Cardiac muscle cell (in vitro differentiated cells and primary cell): ENCODE results near the gene UGCG. TPM values are rescaled to one million over a fixed set of nuclear protein-coding genes. Genes with fewer than 3 reads are reported as not detected.
"Not testable (repeated sequence)": the region's sequence is repeated elsewhere in the genome, so short reads cannot be mapped to it uniquely, and the experiment has no call there.

Experiments
- DNase-seq, 2 donors: peaks; one replicate each; pipeline versions ENCODE4 v3.0.0 to v3.0.0-alpha.2; 2010 to 2017; ENCODE audit warnings: low read depth in 1 of 2, low spot score in 1 of 2
- H3K27ac ChIP-seq: fragments of 200-600 bp; sonication (generic); 2 replicates; pipeline ENCODE4 v1.5.1; 2016
- H3K27me3 ChIP-seq: fragments of 200-600 bp; sonication (generic); 2 replicates; pipeline ENCODE4 v1.6.0; 2016; ENCODE audit warnings: control low read depth
- H3K36me3 ChIP-seq: fragments of 200-600 bp; sonication (generic); 2 replicates; pipeline ENCODE4 v1.5.1; 2016; ENCODE audit warnings: control low read depth
- H3K4me1 ChIP-seq: fragments of 200-600 bp; sonication (generic); 2 replicates; pipeline ENCODE4 v1.8.1; 2017; ENCODE audit warnings: low read depth, mild to moderate bottlenecking, mixed run types
- H3K4me3 ChIP-seq: fragments of 200-600 bp; sonication (generic); 2 replicates; pipeline ENCODE4 v1.5.1; 2016; ENCODE audit warnings: mild to moderate bottlenecking
- H3K9me3 ChIP-seq: fragments of 200-600 bp; sonication (generic); 2 replicates; pipeline ENCODE4 v1.5.1; 2017; ENCODE audit warnings: low read depth, mild to moderate bottlenecking, control low read depth
- polyA plus RNA-seq: library from polyadenylated mRNA; unstranded; fragments of >200 nt; fragmentation: Nextera tagmentation; extraction: Ambion mirVana; gene quantifications from 2 replicates; pipeline ENCODE4 v1.2.1, GENCODE V29; 2016
- total RNA-seq: library from RNA; depleted of rRNA; stranded (reverse); fragments of >200 nt; gene quantifications from 2 replicates; pipeline ENCODE4 v1.2.3, GENCODE V29; 2016
- TF ChIP-seq, protein P1 (sequence below): IDR thresholded peaks from 2 replicates; pipeline ENCODE4 v1.5.1; 2012; ENCODE audit warnings: low read depth, mild to moderate bottlenecking, low read length

UGCG gene
- total and polyA plus RNA-seq, 2 experiments from 2014 or later, result 16.4 to 18.1 TPM

DNA sequence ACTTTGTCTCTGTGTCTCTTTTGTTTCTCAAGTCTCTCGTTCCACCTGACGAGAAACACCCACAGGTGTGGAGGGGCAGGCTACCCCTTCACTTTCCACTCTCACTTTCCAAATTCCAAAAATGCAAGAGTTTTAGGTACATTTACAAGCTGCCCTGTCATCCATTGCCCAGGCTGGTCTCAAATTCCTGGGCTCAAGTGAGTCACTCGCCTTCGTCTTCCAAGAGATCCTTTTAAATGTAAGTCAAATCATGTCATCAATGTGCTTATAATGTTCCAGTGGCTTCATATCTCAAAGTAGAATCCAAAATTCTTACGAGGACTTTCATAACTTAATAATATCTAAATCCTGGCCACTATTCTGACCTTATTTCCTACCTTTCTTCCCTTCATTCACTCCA lies 20.4 kb upstream of the UGCG start:
- H3K36me3 ChIP-seq, result no peaks in the 10 kb centered on the region
- H3K27ac ChIP-seq, result no peak overlapping the region

DNA sequence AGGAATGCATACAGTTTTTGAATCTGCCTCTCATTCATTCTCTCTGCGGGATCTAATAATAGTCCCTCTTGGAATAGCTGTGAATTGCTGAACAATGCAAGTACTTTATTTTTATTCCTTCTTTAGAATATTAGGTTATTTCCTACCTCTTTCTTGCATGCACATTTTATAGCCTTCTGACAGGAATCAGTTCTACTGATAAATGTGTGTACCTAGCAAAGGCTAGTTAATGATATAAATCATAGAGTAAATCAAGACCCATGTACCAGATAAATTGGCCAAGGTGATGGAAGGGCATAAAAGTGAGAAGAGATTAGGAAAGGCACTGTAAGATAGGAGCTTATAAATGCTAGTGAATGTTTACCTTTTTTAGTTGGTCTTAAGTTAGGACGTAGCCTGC lies 19.2 kb upstream of the UGCG start:
- Histone ChIP-seq H3K4me1 (no peaks in the 10 kb centered on the region), H3K4me3 (no peak overlapping the region), H3K9me3 (no peaks in the 10 kb centered on the region), H3K27ac (no peak overlapping the region), H3K36me3 (no peaks in the 10 kb centered on the region), H3K27me3 (no peaks in the 10 kb centered on the region)
- DNase-seq, result no peak
- TF ChIP-seq, protein P1, sequence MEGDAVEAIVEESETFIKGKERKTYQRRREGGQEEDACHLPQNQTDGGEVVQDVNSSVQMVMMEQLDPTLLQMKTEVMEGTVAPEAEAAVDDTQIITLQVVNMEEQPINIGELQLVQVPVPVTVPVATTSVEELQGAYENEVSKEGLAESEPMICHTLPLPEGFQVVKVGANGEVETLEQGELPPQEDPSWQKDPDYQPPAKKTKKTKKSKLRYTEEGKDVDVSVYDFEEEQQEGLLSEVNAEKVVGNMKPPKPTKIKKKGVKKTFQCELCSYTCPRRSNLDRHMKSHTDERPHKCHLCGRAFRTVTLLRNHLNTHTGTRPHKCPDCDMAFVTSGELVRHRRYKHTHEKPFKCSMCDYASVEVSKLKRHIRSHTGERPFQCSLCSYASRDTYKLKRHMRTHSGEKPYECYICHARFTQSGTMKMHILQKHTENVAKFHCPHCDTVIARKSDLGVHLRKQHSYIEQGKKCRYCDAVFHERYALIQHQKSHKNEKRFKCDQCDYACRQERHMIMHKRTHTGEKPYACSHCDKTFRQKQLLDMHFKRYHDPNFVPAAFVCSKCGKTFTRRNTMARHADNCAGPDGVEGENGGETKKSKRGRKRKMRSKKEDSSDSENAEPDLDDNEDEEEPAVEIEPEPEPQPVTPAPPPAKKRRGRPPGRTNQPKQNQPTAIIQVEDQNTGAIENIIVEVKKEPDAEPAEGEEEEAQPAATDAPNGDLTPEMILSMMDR, result no peak

More for the DNA sequence above, 20.4 kb upstream of the UGCG start:
- Histone ChIP-seq H3K27me3 (no peaks in the 10 kb centered on the region), H3K4me1 (no peaks in the 10 kb centered on the region), H3K4me3 (no peak overlapping the region), H3K9me3 (no peaks in the 10 kb centered on the region)
- TF ChIP-seq, protein P1, result no peak
- no peak for DNase-seq

DNA sequence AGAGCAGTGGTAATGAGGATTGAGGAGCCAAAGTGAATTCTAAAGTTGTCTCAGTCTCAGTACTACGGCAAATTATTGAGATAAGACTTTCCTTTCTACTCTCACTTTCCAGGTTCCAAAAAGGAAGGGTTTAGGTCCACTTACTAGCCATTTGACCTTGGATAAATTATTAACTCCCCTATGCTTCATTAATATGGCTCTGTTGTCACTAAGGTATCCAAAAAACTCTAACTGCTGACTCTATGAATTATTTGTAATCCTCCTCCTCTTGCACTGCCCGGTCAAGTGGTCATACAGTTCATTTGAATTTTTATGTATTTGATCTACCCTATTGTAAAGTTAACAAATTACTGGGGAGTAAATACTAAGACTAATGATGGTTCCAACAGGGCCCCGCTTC lies 17.7 kb upstream of the UGCG start:
- TF ChIP-seq, protein P1, result no peak
- Histone ChIP-seq H3K4me1 (no peaks in the 10 kb centered on the region), H3K9me3 (no peaks in the 10 kb centered on the region), H3K4me3 (no peak overlapping the region), H3K27me3 (no peaks in the 10 kb centered on the region), H3K36me3 (no peaks in the 10 kb centered on the region), H3K27ac (no peak overlapping the region)
- no peak for DNase-seq

DNA sequence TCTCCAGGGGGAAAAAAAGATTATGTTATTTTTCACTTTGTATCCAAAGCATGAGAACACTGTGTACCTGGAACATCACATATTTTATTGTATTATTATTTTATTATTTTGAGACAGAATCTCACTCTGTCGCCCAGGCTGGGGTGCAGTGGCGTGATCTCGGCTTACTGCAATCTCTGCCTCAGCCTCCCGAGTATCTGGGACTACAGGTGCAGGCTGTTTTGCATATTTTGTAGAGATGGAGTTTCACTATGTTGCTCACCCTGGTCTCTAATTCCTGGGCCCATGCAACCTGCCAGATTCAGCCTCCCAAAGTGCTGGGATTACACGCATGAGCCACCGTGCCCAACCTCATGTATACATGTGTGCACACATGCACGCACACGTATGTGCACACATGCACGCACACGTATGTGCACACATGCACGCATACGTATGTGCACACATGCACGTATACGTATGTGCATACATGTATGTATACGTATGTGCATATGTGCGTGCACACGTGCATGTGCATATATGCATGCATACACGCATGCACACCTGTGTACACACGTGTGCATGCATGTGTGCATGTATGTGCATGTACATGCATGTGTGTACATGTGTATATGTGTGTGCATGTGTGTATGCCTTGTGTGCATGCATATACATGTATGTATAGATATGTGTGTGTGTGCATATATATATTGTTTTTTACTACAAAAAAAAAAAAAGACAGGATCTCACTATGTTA lies 9.5 kb upstream of the UGCG start:
- H3K4me1 ChIP-seq, result no peaks in the 10 kb centered on the region
- no peaks in the 10 kb centered on the region for H3K36me3 ChIP-seq
- no peaks in the 10 kb centered on the region for H3K9me3 ChIP-seq
- H3K4me3 ChIP-seq, result no peak overlapping the region
- H3K27me3 ChIP-seq, result no peaks in the 10 kb centered on the region
- no peak for DNase-seq
- TF ChIP-seq, protein P1, result no peak
- no peak overlapping the region for H3K27ac ChIP-seq

DNA sequence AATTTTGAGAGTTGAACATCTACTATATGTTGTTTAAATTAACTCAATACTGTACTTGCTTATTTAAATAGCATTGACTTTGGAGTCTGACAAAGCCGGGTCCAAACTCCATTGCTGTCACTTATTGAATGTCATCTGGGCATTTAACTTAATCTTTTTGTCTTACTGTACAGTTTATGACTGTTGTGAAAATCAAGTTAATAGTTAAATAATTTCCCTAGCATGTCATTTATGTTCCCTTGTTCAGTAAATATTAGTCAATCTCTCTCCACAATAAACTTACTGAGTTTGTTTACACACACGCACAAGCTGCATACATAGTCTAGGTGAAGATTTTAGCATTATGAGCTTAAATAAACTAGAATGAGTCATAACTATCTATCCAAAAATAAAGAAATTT lies 6.3 kb upstream of the UGCG start:
- Histone ChIP-seq H3K4me3 (no peak overlapping the region), H3K36me3 (no peaks in the 10 kb centered on the region), H3K27ac (no peak overlapping the region), H3K27me3 (no peaks in the 10 kb centered on the region), H3K4me1 (no peaks in the 10 kb centered on the region), H3K9me3 (no peaks in the 10 kb centered on the region)
- TF ChIP-seq, protein P1, result no peak
- no peak for DNase-seq

DNA sequence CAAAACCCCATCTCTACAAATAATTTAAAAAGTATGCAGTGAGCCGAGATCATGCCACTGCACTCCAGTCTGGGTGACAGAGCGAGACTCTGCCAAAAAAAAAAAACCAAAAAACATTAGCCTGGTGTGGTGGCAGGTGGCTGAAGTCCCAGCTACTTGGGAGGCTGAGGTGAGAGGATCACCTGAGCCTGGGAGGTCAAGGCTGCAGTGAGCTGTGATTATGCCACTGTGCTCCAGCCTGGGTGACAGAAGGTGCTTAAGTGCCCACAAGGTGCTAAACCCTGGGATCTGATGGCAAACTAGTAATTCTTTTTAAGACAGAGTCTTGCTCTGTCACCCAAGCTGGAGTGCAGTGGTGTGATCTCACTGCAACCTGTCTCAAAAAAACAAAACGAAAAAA lies 5.7 kb upstream of the UGCG start:
- H3K36me3 ChIP-seq, H3K27ac ChIP-seq, H3K27me3 ChIP-seq, H3K4me1 ChIP-seq, H3K9me3 ChIP-seq, H3K4me3 ChIP-seq, DNase-seq: not testable (repeated sequence)
